ENCODE results near the gene RPL15.

- no peak for TF ChIP-seq POLR2A (IDR thresholded peaks at IDR 0.05; ENCODE audit: extremely low read depth, insufficient read length)
- TF ChIP-seq CTCF (IDR thresholded peaks at IDR 0.05; ENCODE audit: low read depth, low read length) = no peak
- TF ChIP-seq MYC (IDR thresholded peaks at IDR 0.05; ENCODE audit: low read depth, low read length) = no peak
- no peak for TF ChIP-seq MAX (IDR thresholded peaks at IDR 0.05; ENCODE audit: low read depth, low read length)
Observed at GRCh38 chr3:23964537-23965235, 47.8 kb downstream of the RPL15 start.
